Naive thymus-derived CD8-positive, alpha-beta T cell (primary cell): ENCODE results near the gene HMSD. TPM values are rescaled to one million over a fixed set of nuclear protein-coding genes. Genes with fewer than 3 reads are reported as not detected.

Experiments used
- polyA plus RNA-seq, 3 donors: library from polyadenylated mRNA; unstranded; fragments of 300-500 nt; fragmentation: Illumina TruSeq; gene quantifications; one replicate each; pipeline ENCODE4 v1.2.3, GENCODE V29; 2021
- total RNA-seq, 8 experiments: library from RNA in 2 of 8; stranded (reverse) in 2 of 8; gene quantifications; one replicate each; pipeline ENCODE4 v1.2.3 and lab custom pipeline; 2021 to 2026

Gene HMSD
- total and polyA plus RNA-seq, 5 experiments from 2014 or later = not detected

Other genes with a start within 250 kb of the HMSD start
- not detected for gene SERPINB11, start 246.3 kb upstream of the HMSD start, total RNA-seq
- not detected for gene SERPINB11, start 246.3 kb upstream of the HMSD start, polyA plus RNA-seq
- not detected for gene SERPINB7, start 173.9 kb upstream of the HMSD start, total RNA-seq
- gene SERPINB7, start 173.9 kb upstream of the HMSD start, polyA plus RNA-seq = not detected
- 1 to 10 TPM; 1.5 to 1.9 TPM for gene SERPINB2, start 61.6 kb upstream of the HMSD start, total RNA-seq
- under 1 TPM in 1 of 3 donors, not detected in 2; 0.09 TPM for gene SERPINB2, start 61.6 kb upstream of the HMSD start, polyA plus RNA-seq
- not detected for gene SERPINB10, start 41.3 kb upstream of the HMSD start, total RNA-seq
- gene SERPINB10, start 41.3 kb upstream of the HMSD start, polyA plus RNA-seq = not detected
- gene SERPINB8, start 20.8 kb downstream of the HMSD start, total RNA-seq = 10 to 100 TPM; 15.9 to 20.1 TPM
- 10 to 100 TPM; 11.2 to 14.3 (median 11.6) TPM for gene SERPINB8, start 20.8 kb downstream of the HMSD start, polyA plus RNA-seq
- not detected for gene LINC00305, start 199.8 kb downstream of the HMSD start, total RNA-seq
- gene LINC00305, start 199.8 kb downstream of the HMSD start, polyA plus RNA-seq = not detected